Measurements from ENCODE around the gene GRK4.
"Not testable (repeated sequence)": the region's sequence is repeated elsewhere in the genome, so short reads cannot be mapped to it uniquely, and the experiment has no call there.

Gene GRK4

GRCh38 chr4:2963175-2963965 is at the start of gene GRK4, which contains the start of gene NOP14:
Gene GRK4, plus strand, starts transcription at chr4:2963571. Its CDS starts 500 bp downstream, at chr4:2964071.
Gene NOP14, minus strand, starts transcription at chr4:2963406. Its CDS starts 87 bp downstream, at chr4:2963319.
- FAIRE-seq (peak; percentile 96), DNase-seq (ENCODE audit: insufficient read length, low spot score) (peak; percentile 97)

DNA sequence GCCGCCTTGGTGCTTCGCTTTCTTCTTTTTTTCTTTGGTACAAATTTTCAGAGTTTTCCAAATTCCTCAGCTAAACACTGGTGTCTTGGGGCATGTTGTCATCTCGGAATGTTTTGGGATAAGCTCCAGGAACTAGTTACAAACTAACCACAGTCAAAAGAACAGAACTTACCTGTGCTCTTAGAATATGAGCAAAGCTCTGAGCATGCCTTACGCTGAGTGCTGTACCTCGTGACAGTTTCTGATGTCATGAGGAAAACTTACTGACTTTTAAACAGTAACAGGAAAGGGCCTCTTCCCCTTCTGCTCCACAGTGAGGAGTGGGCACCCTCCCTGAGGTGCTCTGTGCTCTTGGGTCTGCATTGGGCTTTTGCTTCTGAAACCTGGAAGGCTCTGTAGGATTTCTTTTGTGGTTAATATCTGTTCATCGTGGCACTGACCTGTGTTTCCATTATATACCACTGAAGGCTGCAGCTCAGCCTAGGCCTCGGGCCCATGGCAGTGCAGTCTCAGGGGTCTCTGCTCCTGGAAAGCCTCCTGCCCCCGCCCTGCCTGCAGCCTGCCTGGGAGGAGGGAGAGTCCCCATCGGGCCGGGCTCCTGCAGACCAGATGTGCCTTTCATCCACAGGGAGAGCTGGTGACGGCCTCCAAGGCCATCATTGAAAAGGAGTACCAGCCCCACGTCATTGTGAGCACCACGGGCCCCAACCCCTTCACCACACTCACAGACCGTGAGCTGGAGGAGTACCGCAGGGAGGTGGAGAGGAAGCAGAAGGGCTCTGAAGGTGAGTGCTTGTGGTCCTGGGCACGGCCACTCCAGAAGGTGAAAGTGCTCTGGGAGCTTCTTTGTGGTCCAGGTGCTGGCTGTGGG is 48.9 kb upstream of the GRK4 start:
- DNase-seq (ENCODE audit: insufficient read length, low spot score) = no peak
- no peak for FAIRE-seq

- no peak for FAIRE-seq
- no peak for DNase-seq (ENCODE audit: insufficient read length, low spot score)
Measured at GRCh38 chr4:2915789-2916188, 47.6 kb upstream of the GRK4 start.

DNA sequence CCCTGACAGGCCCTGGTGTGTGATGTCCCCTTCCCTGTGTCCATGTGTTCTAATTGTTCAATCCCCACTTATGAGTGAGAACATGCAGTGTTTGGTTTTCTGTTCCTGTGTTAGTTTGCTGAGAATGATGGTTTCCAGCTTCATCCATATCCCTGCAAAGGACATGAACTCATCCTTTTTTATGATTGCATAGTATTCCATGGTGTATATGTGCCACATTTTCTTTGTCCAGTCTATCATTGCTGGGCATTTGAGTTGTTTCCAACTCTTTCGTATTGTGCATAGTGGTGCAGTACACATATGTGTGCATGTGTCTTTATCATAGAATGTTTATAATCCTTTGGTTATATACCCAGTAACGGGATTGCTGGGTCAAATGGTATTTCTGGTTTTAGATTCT is 46.7 kb upstream of the GRK4 start:
- not testable (repeated sequence) for FAIRE-seq

GRCh38 chr4:2918300-2918699 is 45.1 kb upstream of the GRK4 start:
- FAIRE-seq; DNase-seq (ENCODE audit: insufficient read length, low spot score): not testable (repeated sequence)

More for the DNA sequence above, 46.7 kb upstream of the GRK4 start:
- DNase-seq (ENCODE audit: insufficient read length, low spot score) = not testable (repeated sequence)

DNA sequence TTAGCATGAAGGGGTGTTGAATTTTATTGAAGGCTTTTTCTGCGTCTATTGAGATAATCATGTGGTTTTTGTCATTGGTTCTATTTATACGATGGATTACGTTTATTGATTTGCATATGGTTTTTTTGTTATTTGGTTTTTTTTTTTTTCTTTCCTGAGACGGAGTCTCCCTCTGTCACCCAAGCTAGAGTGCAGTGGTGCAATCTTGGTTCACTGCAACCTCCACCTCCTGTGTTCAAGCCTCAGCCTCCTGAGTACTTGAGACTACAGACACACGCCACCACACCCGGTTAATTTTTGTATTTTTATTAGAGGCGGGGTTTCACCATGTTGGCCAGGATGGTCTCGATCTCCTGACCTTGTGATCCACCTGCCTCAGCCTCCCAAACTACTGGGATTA is 44.7 kb upstream of the GRK4 start:
- FAIRE-seq = not testable (repeated sequence)

DNA sequence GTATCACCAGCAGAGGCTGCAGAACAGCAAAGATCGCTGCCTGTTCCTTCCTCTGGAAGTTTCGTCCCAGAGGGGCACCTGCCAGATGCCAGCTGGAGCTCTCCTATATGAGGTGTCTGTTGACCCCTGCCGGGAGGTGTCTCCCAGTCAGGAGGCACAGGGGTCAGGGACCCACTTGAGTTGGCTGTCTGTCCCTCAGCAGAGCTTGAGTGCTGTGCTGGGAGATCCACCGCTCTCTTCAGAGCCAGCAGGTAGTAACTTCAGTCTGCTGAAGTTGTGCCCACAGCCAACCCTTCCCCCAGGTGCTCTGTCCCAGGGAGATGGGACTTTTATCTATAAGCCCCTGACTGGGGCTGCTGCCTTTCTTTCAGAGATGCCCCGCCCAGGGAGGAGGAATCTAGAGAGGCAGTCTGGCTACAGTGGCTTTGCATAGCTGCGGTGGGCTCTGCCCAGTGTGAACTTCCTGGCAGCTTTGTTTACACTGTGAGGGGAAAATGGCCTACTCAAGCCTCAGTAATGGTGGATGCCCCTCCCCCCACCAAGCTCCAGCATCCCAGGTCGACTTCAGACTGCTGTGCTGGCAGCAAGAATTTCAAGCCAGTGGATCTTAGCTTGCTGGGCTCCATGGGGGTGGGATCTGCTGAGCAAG is 40.8 kb upstream of the GRK4 start:
- FAIRE-seq; DNase-seq (ENCODE audit: insufficient read length, low spot score): not testable (repeated sequence)

More for the DNA sequence above, 44.7 kb upstream of the GRK4 start:
- DNase-seq (ENCODE audit: insufficient read length, low spot score) = not testable (repeated sequence)

GRCh38 chr4:2923141-2923551 is 40.2 kb upstream of the GRK4 start:
- DNase-seq (ENCODE audit: insufficient read length, low spot score) = no peak
- no peak for FAIRE-seq

GRCh38 chr4:2923668-2924173 is 39.6 kb upstream of the GRK4 start:
- FAIRE-seq (no peak), DNase-seq (ENCODE audit: insufficient read length, low spot score) (no peak)

DNA sequence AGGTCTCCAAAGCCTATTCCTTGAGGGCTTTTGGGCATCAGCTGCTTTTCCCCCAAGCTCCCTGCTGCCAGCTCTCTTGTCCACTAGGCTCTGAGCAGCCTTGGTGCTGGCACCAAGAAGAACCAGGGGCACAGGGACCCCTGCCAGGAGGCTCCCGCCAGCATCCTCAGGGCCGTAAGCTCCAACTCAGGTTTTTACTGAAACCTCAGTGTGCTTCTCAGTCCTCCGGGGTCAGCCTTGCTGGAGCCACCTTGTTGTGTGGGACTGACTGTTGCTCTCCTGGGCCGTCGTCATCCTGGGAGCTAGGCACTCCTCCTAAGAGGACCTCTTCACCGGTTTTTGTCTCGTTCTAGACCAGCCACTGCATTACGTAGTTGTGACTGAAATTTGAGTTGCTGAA is 39.1 kb upstream of the GRK4 start:
- no peak for DNase-seq (ENCODE audit: insufficient read length, low spot score)
- FAIRE-seq = no peak

DNA sequence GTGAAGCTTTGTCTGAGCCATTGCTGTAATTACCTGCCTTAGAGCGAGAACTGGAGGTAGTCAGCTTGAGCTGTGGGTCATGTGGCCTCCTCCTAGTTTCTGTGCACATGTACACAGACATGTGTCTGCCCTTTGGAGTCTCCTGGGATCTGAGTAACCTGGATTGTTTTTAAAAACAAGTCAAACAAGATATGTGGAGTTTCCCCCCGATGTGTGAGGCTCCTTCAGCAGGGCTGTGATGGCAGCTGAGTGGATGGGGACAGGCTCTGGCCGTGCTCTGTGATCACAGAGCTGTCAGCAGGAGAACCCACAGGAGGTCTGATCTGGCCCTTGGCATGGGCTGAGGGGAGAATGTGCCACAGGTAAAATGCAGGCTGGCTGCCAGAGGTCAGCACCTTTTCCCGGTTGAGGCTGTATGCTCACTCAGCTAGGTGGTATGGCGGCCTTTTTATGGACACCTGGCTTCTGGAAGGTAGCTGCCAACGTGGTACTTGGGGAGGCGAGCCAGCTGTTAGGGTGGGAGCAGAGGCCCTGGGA is 38.5 kb upstream of the GRK4 start:
- DNase-seq (ENCODE audit: insufficient read length, low spot score) (no peak), FAIRE-seq (no peak)

DNA sequence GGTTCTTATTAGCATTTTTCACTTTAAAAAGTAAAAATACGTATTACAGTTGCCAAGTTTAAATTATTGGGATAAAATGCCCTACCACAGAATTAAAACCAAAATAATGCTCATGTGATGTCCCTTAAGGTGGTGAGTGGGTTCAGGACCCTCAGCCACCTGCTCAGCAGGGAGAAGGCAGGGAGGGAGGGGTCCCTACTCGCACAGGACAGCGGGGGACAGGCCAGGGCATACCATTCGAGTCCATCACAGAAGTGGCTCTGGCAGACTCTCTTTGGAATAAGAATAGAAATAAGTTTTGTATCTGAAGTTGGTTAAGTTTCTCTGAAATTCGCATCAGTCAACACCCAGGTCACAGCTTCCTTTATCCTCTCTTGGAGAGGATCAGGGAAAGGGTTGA is 37.9 kb upstream of the GRK4 start:
- FAIRE-seq (no peak), DNase-seq (ENCODE audit: insufficient read length, low spot score) (no peak)

DNA sequence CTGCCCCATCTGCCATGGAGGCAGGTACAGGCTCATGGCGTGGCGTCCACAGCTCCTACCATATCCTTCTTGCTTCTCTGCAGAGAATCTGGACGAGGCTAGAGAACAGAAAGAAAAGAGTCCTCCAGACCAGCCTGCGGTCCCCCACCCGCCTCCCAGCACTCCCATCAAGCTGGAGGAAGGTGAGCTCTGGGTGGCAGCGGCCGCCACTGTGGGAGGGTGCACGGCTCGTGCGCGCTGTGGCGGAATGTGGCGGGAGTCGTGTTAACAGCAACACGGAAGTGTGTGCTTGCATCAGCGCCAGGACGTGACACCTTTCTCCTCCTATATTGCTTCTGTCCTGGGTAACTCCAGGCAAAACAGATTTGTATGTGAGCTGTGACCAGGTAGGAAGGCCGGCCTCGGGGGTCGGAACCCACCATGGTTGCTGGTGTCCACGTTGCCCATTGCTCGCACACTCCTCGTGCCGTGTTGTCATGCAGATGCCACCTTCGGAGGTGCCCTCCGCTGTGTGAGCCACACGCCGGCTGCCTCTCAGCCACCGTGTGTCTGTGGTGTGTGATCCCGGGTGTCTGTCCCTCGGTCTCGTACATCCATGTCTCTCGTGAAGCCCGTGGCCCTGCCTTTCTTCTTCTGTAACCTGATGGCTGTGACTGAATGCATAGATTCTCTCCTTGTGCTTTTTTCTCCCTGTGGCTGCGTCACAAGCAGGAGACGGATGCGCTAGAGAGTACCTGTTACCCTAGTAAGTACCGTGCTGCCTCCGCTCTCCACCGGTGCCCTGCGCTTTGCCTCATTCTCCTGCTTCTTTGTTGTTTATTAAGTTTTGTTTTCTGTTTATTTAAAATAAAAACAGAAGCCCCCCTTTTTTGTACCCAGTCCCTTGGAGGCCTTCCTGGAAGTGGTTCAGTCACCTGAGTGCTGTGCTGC is 37.2 kb upstream of the GRK4 start:
- no peak for DNase-seq (ENCODE audit: insufficient read length, low spot score)
- no peak for FAIRE-seq

DNA sequence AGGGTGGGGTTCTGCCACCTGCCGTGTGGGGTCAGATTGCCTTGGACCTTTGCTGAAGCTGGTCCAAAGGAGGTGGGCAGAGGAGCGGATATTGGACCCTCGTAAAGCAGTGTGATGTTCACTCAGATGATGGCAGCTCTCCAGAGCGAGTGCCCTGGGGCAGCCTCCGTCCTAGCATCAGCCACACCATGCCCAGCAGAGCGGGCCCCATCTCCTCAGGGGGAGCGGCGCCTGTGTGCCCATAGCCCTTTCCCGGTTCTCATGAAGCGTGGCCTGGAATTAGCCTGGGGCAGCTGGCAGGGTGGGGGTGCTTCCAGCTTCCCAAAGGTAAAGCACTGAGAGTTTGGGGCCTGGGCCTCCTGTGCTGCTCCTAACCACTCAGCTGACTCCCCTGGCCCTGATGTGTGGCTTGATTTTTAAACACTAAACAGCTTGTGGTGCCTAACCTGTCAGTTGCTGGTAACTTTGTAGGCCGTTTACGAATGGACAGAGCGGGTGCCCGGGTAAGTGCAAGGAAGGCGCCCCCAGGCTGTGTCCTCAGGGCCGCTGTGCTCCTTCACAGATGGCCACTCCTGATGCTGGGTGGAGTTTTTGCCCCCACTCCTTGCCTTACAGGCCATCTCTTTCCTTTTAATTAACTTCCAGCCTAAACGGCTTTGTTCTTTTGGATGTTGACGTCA is 36.2 kb upstream of the GRK4 start:
- DNase-seq (ENCODE audit: insufficient read length, low spot score) (no peak), FAIRE-seq (no peak)

DNA sequence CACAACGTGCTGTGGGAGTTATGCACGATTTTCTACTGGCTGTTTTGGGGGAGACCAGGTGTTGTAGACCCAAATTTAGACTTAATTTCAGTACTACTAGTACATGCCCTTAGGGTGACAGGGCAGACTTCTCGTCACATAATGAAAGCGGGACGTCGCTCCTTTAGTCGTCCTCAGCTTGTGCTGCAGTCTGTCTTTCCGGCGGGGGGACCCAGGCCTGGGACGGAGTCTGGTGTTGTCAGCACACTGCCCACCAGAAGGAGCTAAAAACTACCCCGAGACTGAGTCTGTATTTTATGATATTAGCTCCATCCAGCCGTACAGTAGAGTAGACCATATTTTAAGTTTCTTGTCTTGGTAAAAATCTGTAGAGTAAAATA is 35.7 kb upstream of the GRK4 start:
- no peak for FAIRE-seq
- DNase-seq (ENCODE audit: insufficient read length, low spot score) = no peak

DNA sequence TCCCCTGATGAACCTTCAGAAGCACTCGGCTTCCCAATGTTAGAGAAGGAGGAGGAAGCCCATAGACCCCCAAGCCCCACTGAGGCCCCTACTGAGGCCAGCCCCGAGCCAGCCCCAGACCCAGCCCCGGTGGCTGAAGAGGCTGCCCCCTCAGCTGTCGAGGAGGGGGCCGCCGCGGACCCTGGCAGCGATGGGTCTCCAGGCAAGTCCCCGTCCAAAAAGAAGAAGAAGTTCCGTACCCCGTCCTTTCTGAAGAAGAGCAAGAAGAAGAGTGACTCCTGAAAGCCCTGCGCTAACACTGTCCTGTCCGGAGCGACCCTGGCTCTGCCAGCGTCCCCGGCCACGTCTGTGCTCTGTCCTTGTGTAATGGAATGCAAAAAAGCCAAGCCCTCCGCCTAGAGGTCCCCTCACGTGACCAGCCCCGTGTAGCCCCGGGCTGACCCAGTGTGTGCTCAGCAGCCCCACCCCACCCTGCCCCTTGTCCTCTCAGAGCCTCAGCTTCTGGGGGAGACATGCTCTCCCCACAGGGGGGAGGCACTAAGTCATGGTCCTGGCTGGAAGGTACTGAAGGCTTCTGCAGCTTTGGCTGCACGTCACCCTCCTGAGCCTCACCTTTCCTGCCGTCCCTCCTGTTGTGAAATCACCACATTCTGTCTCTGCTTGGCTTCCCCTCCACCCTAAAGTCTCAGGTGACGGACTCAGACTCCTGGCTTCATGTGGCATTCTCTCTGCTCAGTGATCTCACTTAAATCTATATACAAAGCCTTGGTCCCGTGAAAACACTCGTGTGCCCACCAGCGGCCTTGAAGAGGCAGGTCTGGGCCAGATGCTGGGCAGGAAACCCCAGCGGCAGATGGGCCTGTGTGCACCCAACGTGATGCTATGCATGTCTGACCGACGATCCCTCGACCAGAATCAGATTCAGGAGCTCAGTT is 34.9 kb upstream of the GRK4 start:
- DNase-seq (ENCODE audit: insufficient read length, low spot score) = no peak
- FAIRE-seq = no peak

- FAIRE-seq = no peak
- DNase-seq (ENCODE audit: insufficient read length, low spot score) = no peak
Measured at GRCh38 chr4:2929469-2929868, 33.9 kb upstream of the GRK4 start.
